ENCODE results near the gene ADARB1.

The ADARB1 gene

DNA sequence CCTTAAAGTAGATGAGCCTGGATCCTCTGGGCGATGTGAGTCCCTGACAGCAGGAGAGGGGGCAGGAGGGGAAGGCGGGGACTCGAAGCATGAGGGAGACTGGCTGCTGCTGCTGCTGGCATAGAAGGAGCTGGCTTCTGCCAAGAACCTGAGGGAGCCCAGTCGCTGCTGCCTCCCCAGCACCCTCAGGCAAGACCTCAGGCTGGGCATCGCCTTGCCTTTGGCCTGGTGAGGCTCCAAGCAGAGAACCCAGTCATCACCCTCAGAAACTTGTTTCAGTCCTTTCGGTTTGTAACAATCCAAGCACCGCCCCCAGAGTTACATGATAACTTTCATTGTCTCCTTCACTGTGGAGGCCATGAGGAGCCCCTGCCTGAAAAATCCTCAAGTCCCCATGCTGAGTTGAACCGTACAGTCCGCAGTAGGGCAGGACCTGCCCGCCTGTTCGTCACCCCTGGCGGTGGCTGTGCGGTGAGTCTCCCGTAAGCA lies 174.6 kb downstream of the ADARB1 start:
- Histone ChIP-seq H3K4me3 (no peak overlapping the region), H3K9ac (no peak overlapping the region), H3K9me3 (replicated peaks in 1 of 11) (peaks cover 20 to 35% (median 28%) of the 10 kb centered on the region in 11 experiments), H4K20me1 (no peaks in the 10 kb centered on the region; a peak in 1 of 22 replicates), H3K27ac (no peak overlapping the region), H3K4me1 (peaks cover 8 to 12% (median 11%) of the 10 kb centered on the region in 10 experiments; a peak in 19 of 20 replicates), H3K4me2 (no peak overlapping the region), H3K27me3 (peaks cover 0 to 6% (median 0%) of the 10 kb centered on the region in 11 experiments; a peak in 1 of 22 replicates), H3K36me3 (no peaks in the 10 kb centered on the region)
- TF ChIP-seq Cebpa-rat (IDR thresholded peaks at IDR 0.05): no peak

DNA sequence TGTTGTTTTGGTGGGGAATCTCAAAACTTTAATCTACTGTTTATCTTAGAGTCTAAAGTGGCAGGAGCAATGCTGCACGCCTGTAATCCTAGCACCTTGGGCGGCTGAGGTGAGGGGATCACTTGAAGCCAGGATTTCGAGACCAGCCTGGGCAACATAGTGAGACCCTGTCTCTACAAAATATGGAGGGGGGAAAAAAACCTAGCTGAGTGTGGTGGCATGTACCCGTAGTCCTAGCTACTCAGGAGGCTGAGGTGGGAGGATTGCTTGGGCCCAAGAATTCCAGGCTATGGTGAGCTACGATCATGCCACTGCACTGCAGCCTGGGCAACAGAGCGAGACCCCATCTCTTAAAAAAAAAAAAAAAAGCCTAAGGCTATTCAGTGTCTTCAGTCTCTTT lies 175.2 kb downstream of the ADARB1 start:
- H3K4me1 ChIP-seq: peaks cover 8 to 13% (median 11%) of the 10 kb centered on the region in 10 experiments; a peak in 19 of 20 replicates
- H3K27me3 ChIP-seq: peaks cover 0 to 6% (median 0%) of the 10 kb centered on the region in 11 experiments; a peak in 1 of 22 replicates
- no peak overlapping the region for H3K4me3 ChIP-seq
- H3K9me3 ChIP-seq (replicated peaks in 1 of 11): peaks cover 16 to 28% (median 21%) of the 10 kb centered on the region in 11 experiments
- H3K9ac ChIP-seq: no peak overlapping the region
- no peak for TF ChIP-seq Cebpa-rat (IDR thresholded peaks at IDR 0.05)
- H3K36me3 ChIP-seq: no peaks in the 10 kb centered on the region
- H3K4me2 ChIP-seq: no peak overlapping the region
- H4K20me1 ChIP-seq: no peaks in the 10 kb centered on the region; a peak in 1 of 22 replicates
- H3K27ac ChIP-seq: no peak overlapping the region

DNA sequence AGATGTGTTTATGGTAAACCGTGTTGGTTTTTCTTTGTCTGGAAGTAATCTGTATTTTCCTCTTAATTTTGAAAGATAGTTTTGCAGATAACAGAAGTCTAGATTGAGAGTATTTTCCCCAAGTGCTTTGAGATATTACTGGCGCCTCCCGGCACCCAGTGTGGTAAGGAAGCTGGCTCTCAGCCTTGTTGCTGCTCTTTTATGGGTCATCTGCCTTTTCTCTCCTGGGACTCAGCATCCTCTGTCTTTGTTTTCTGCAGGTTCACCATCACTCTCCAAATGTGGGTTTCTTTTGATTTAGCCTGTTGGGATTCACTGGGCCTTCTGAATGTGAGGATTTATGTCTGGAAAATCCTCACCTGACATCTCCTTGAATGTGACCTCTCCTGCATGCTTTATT lies 175.9 kb downstream of the ADARB1 start:
- no peaks in the 10 kb centered on the region for H3K36me3 ChIP-seq
- H3K9ac ChIP-seq: no peak overlapping the region
- peaks cover 8 to 15% (median 14%) of the 10 kb centered on the region in 10 experiments; a peak in 19 of 20 replicates for H3K4me1 ChIP-seq
- H3K9me3 ChIP-seq (replicated peaks in 1 of 11): peaks cover 15 to 25% (median 18%) of the 10 kb centered on the region in 11 experiments; a peak in 21 of 22 replicates
- H3K27me3 ChIP-seq: peaks cover 0 to 6% (median 0%) of the 10 kb centered on the region in 11 experiments; a peak in 1 of 22 replicates
- no peak overlapping the region for H3K4me3 ChIP-seq
- no peak overlapping the region for H3K4me2 ChIP-seq
- no peak overlapping the region for H3K27ac ChIP-seq
- no peak for TF ChIP-seq Cebpa-rat (IDR thresholded peaks at IDR 0.05)
- no peaks in the 10 kb centered on the region; a peak in 1 of 22 replicates for H4K20me1 ChIP-seq

DNA sequence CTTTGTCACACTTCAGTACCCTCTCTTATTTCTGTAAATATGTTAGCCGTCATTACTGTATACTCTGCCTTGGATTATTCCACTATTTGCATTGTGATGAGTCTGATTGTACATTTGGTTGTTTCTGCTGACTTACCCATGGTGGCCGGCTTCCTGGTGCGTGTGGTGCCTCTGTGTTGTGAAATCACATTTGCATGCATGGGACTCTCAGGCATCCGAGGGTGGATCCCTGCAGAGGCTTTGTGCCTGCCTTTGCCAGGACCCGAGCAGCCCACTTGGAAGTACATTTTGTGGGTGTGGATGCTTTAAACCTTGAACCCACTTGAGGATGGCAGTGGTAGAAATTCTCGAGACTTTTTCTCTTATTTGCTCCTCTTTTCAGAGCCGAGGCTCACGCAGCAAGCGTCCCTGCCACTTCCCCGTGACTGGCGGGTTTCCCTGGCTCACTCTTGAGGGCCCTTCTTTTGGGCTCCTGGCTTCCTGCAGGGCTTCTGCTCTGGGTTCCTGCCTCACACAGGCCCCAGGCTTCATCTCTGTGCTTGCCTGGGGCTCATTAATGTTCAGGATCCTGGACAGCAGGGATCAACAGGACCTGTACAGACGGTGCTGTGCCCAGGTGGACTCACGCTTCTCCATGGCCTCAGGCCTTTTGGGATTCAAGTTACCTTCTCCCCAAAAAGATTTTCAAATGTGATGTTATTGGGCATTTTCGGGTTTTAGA lies 176.7 kb downstream of the ADARB1 start:
- Histone ChIP-seq H3K4me1 (peaks cover 8 to 23% (median 21%) of the 10 kb centered on the region in 10 experiments; a peak in 19 of 20 replicates), H3K4me2 (no peak overlapping the region), H3K36me3 (no peaks in the 10 kb centered on the region), H3K9me3 (replicated peaks in 1 of 11) (peaks cover 15 to 25% (median 18%) of the 10 kb centered on the region in 11 experiments; a peak in 21 of 22 replicates), H3K27me3 (peaks cover 0 to 6% (median 0%) of the 10 kb centered on the region in 11 experiments; a peak in 1 of 22 replicates), H3K27ac (no peak overlapping the region), H3K4me3 (no peak overlapping the region), H3K9ac (no peak overlapping the region), H4K20me1 (no peaks in the 10 kb centered on the region; a peak in 1 of 22 replicates)
- TF ChIP-seq Cebpa-rat (IDR thresholded peaks at IDR 0.05): no peak

DNA sequence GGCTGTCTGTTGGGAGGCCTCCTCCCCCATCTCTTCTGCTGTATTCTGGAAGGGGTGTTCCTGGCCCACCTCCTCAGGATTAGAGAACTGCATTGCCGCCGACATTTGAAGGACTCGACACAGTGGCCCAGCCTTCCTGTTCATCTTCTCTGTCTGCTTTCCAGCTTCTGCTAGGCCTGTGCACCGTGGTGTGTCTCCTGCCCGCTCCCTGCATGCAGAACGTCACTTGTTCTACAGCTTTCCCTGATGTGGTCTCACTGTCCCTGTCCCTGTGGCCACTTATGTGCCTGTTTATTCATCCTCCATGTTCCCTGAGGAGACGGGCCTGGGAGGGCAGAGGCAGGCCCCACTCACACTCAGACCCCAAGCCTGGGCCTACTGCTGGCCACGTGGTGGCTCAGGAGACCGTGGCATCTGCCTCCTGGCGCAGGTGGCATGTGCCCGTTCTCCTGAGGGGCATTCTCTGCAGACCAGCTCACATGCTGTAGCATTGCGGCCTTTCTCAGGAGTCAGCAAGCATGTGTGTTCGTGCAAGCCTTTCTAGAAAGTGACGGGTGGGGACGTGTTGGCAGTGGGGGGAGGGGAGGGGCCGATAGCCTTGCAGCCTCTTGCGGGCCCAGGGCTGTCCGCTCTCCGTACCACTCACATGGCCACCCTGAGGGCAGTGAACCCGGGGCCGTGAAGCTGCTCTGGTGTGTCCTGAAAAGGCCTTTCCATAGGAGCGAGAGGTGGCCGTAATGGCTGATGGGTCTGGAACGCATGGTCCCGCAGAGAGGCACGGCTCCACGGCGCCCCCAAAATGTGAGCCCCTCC lies 177.5 kb downstream of the ADARB1 start:
- no peak overlapping the region for H3K9ac ChIP-seq
- no peaks in the 10 kb centered on the region for H3K36me3 ChIP-seq
- H3K9me3 ChIP-seq (replicated peaks in 1 of 11): peaks cover 15 to 25% (median 18%) of the 10 kb centered on the region in 11 experiments; a peak in 21 of 22 replicates
- no peak overlapping the region for H3K27ac ChIP-seq
- TF ChIP-seq Cebpa-rat (IDR thresholded peaks at IDR 0.05): no peak
- peaks cover 0 to 5% (median 0%) of the 10 kb centered on the region in 11 experiments; a peak in 2 of 22 replicates for H4K20me1 ChIP-seq
- H3K4me3 ChIP-seq: no peak overlapping the region
- peaks cover 0 to 6% (median 0%) of the 10 kb centered on the region in 11 experiments; a peak in 1 of 22 replicates for H3K27me3 ChIP-seq
- no peak overlapping the region for H3K4me2 ChIP-seq
- H3K4me1 ChIP-seq: peaks cover 8 to 31% (median 29%) of the 10 kb centered on the region in 10 experiments; a peak in 19 of 20 replicates

DNA sequence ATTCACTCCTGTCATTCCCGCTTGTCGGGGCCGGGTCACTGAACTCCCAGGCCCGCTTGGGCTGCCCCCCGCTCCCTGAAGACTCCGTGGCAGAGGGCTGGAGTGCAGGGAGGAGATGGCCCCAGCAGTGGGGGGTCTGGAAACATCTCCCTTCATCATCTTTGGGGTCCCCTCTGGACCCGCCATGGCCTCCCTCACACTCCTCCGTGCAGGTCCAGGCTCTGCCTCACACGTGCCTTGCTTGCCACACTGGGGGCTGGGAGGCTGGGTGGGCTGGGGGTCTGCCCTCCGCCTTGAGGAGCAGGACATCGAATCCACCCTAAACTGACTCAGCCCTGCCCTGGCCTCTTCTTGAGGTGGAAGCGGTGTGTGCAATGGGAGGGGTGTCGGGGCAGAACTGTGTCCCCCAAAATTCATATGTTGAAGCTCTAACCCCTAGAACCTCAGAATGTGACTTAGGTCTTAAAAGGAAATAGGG lies 178.1 kb downstream of the ADARB1 start:
- Histone ChIP-seq H3K4me3 (no peak overlapping the region), H3K27me3 (peaks cover 0 to 6% (median 0%) of the 10 kb centered on the region in 11 experiments; a peak in 1 of 22 replicates), H3K4me2 (no peak overlapping the region), H3K36me3 (no peaks in the 10 kb centered on the region), H4K20me1 (peaks cover 0 to 5% (median 0%) of the 10 kb centered on the region in 11 experiments; a peak in 2 of 22 replicates), H3K27ac (no peak overlapping the region), H3K9me3 (replicated peaks in 1 of 11) (peaks cover 15 to 25% (median 18%) of the 10 kb centered on the region in 11 experiments; a peak in 21 of 22 replicates), H3K9ac (no peak overlapping the region), H3K4me1 (peaks cover 8 to 38% (median 35%) of the 10 kb centered on the region in 10 experiments; a peak in 19 of 20 replicates)
- no peak for TF ChIP-seq Cebpa-rat (IDR thresholded peaks at IDR 0.05)

DNA sequence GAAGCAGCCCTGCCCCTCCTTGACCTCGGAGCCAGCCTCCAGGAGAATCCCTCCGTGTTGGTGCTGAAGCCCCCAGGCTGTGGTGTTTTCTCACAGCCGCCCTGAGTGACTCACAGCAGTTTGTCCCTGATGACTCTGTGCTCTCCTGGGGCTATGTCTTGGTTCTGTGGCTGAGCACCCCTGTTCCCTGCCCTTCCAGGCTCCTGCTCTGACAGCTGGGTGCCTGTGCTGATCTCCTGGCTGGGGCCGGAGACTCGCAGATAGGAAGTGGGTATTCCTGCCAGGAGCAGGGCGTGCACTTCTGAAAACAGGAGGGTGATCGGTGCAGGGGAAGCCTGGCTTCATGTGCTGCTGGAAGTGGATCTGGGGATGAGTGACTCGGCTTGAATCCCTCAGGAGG lies 178.8 kb downstream of the ADARB1 start:
- H4K20me1 ChIP-seq: peaks cover 0 to 5% (median 0%) of the 10 kb centered on the region in 11 experiments; a peak in 2 of 22 replicates
- peak overlapping the region in 1 of 11 experiments; percentile 45; a peak in 3 of 22 replicates for H3K9ac ChIP-seq
- H3K4me3 ChIP-seq: no peak overlapping the region
- H3K27me3 ChIP-seq: peaks cover 0 to 6% (median 0%) of the 10 kb centered on the region in 11 experiments; a peak in 1 of 22 replicates
- peaks cover 15 to 25% (median 18%) of the 10 kb centered on the region in 11 experiments; a peak in 21 of 22 replicates for H3K9me3 ChIP-seq (replicated peaks in 1 of 11)
- peaks cover 8 to 43% (median 35%) of the 10 kb centered on the region in 10 experiments; a peak in 19 of 20 replicates for H3K4me1 ChIP-seq
- H3K4me2 ChIP-seq: peak overlapping the region; percentile 5 to 60 (median 51); a peak in 21 of 22 replicates
- H3K36me3 ChIP-seq: no peaks in the 10 kb centered on the region
- H3K27ac ChIP-seq: peak overlapping the region in 1 of 11 experiments; percentile 8; a peak in 1 of 22 replicates
- no peak for TF ChIP-seq Cebpa-rat (IDR thresholded peaks at IDR 0.05)

Measured in BLaER1 treated with 17β-estradiol and CSF1 and Interleukin-3, amounts not matched to agents 10 nM and 100 nM (cell line).